ENCODE measurements around the gene KCNQ4.

KCNQ4 gene

DNA sequence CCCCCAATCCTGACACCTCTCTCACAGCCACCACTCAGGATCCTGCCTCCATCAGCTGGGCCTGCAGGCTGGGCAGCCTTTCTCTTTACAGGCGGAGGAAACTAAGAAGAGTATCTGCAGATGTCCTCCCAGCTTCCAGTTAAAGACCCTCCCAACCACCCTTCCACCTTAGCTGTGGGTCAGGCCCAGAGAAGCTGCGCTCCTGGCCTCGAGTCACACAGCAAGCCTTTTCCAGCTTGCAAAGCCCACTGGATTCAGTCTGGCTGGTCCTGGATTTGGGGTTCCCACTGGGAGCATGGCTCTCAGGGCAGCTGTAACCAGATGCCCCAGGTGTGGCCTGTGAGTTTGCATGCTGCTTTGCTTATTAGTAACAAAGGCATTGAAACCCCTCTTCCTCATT, 19.9 kb downstream of the KCNQ4 start:
- H3K9ac ChIP-seq (ENCODE audit: low read length): no peak overlapping the region
- H3K4me3 ChIP-seq (ENCODE audit: low read depth, low read length, poor library complexity, severe bottlenecking): no peak overlapping the region
- H2AFZ ChIP-seq (ENCODE audit: low read length): no peak overlapping the region
- no peak overlapping the region for H3K4me2 ChIP-seq (ENCODE audit: low read length)
- no peaks in the 10 kb centered on the region for H3K9me2 ChIP-seq (ENCODE audit: low read depth, low read length)
- no peaks in the 10 kb centered on the region for H3K36me3 ChIP-seq (ENCODE audit: insufficient read depth, low read length)
- no peaks in the 10 kb centered on the region for H3K79me2 ChIP-seq (ENCODE audit: insufficient read depth, low read length)
- H3K4me1 ChIP-seq (ENCODE audit: insufficient read depth, low read length, severe bottlenecking): peaks cover 20% of the 10 kb centered on the region
- H4K20me1 ChIP-seq (ENCODE audit: insufficient read depth, low read length): no peaks in the 10 kb centered on the region
- no peaks in the 10 kb centered on the region for H3F3A ChIP-seq (ENCODE audit: insufficient read depth, low read length)
- H3K27ac ChIP-seq (ENCODE audit: low read depth, low read length, poor library complexity, severe bottlenecking): no peak overlapping the region
- no peaks in the 10 kb centered on the region; the same call in 1 of the 2 replicates for H3K27me3 ChIP-seq (ENCODE audit: insufficient read depth, low read length)
- H3K9me3 ChIP-seq (ENCODE audit: low read length): no peaks in the 10 kb centered on the region
- TF ChIP-seq CTCF (IDR thresholded peaks at IDR 0.05; ENCODE audit: low read length): no peak
- TF ChIP-seq EZH2 (IDR thresholded peaks at IDR 0.05; ENCODE audit: borderline replicate concordance, low read length): no peak

GRCh38 chr1:40803902-40804301, 20.3 kb downstream of the KCNQ4 start:
- no peak for TF ChIP-seq CTCF (IDR thresholded peaks at IDR 0.05; ENCODE audit: low read length)
- H3K4me2 ChIP-seq (ENCODE audit: low read length): no peak overlapping the region

DNA sequence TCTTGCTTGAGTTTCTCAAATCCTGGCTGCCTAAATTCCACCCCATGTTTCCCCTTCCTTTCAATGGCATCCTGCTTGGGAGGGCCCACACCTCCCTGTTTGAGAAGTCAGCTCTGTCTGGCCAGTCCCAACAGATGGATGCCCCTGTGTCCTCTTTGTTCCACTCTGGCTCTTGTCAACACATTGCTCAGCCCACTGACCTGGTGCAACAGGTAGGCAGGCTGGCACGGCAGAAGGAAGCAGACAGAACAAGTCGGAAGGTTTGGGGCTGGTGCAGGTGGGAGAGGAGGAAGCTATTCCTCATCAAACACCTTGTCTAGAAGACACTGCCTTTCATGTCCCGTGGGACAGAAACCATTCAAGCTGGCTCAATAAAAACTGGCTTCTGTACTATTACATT, 22.7 kb downstream of the KCNQ4 start:
- H3K27ac ChIP-seq (ENCODE audit: low read depth, low read length, poor library complexity, severe bottlenecking): no peak overlapping the region
- no peak overlapping the region for H3K4me2 ChIP-seq (ENCODE audit: low read length)
- H3F3A ChIP-seq (ENCODE audit: insufficient read depth, low read length): no peaks in the 10 kb centered on the region
- no peak overlapping the region for H3K9ac ChIP-seq (ENCODE audit: low read length)
- TF ChIP-seq EZH2 (IDR thresholded peaks at IDR 0.05; ENCODE audit: borderline replicate concordance, low read length) (no peak), CTCF (IDR thresholded peaks at IDR 0.05; ENCODE audit: low read length) (no peak)
- no peaks in the 10 kb centered on the region for H3K9me2 ChIP-seq (ENCODE audit: low read depth, low read length)
- no peaks in the 10 kb centered on the region for H3K36me3 ChIP-seq (ENCODE audit: insufficient read depth, low read length)
- H3K79me2 ChIP-seq (ENCODE audit: insufficient read depth, low read length): no peaks in the 10 kb centered on the region
- peaks cover 29% of the 10 kb centered on the region for H3K4me1 ChIP-seq (ENCODE audit: insufficient read depth, low read length, severe bottlenecking)
- no peak overlapping the region for H2AFZ ChIP-seq (ENCODE audit: low read length)
- H4K20me1 ChIP-seq (ENCODE audit: insufficient read depth, low read length): no peaks in the 10 kb centered on the region
- no peak overlapping the region for H3K4me3 ChIP-seq (ENCODE audit: low read depth, low read length, poor library complexity, severe bottlenecking)
- H3K27me3 ChIP-seq (ENCODE audit: insufficient read depth, low read length): peaks cover 3% of the 10 kb centered on the region; the same call in 1 of the 2 replicates
- no peaks in the 10 kb centered on the region for H3K9me3 ChIP-seq (ENCODE audit: low read length)

More at GRCh38 chr1:40803902-40804301, 20.3 kb downstream of the KCNQ4 start:
- Histone ChIP-seq H3K4me1 (ENCODE audit: insufficient read depth, low read length, severe bottlenecking) (peaks cover 20% of the 10 kb centered on the region), H3K36me3 (ENCODE audit: insufficient read depth, low read length) (no peaks in the 10 kb centered on the region), H3K27ac (ENCODE audit: low read depth, low read length, poor library complexity, severe bottlenecking) (no peak overlapping the region), H3K27me3 (ENCODE audit: insufficient read depth, low read length) (no peaks in the 10 kb centered on the region; the same call in 1 of the 2 replicates), H4K20me1 (ENCODE audit: insufficient read depth, low read length) (no peaks in the 10 kb centered on the region), H2AFZ (ENCODE audit: low read length) (no peak overlapping the region), H3K79me2 (ENCODE audit: insufficient read depth, low read length) (no peaks in the 10 kb centered on the region), H3K9ac (ENCODE audit: low read length) (no peak overlapping the region), H3K9me3 (ENCODE audit: low read length) (no peaks in the 10 kb centered on the region), H3F3A (ENCODE audit: insufficient read depth, low read length) (no peaks in the 10 kb centered on the region), H3K9me2 (ENCODE audit: low read depth, low read length) (no peaks in the 10 kb centered on the region), H3K4me3 (ENCODE audit: low read depth, low read length, poor library complexity, severe bottlenecking) (no peak overlapping the region)
